AG09309 (cell line): ENCODE data around the gene TLK1.

Source experiments
- DNase-seq: peaks from one replicate; pipeline ENCODE4 v3.0.0-alpha.2; 2010; ENCODE audit warnings: low read depth
- H3K4me3 ChIP-seq: 2 replicates; pipeline ENCODE4 v1.5.1; 2011; ENCODE audit warnings: mild to moderate bottlenecking, low read depth, low read length, moderate library complexity; ENCODE audit not compliant: control insufficient read depth
- CTCF ChIP-seq: IDR thresholded peaks from 2 replicates; pipeline ENCODE4 v1.5.1; 2011; ENCODE audit warnings: mild to moderate bottlenecking, low read depth, low read length, inconsistent platforms; ENCODE audit not compliant: insufficient read depth, control insufficient read depth; ENCODE audit errors: missing control alignments

The TLK1 gene

DNA sequence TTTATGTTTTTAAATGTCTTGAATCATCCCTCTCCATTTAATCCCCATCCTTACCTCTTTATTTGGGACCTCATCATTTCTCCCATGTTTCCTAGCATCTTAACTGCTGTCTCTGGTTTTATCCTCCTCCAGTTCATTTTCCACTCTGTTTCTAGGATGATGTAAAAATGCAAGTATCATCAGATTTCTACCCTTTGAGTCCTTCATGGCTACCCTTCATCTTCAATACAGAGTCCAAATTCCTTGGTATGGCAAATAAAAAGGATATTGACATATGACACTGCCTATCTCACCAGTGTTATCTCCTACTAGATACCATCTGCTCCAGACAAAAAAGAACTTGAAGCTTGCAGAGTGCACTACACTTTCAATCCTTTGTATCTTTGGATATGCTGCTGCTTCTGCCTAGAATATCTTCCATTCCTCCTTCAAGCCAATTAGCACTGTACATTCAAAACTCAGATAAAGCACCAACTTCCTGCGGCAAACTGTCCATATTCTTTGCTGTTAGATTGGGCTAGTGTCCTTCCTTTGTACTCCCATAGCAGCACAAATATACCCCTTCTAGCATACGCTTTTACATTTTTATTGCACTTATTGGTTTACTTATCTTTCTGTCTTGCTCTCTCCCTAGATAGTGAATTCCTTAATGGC is 24.6 kb upstream of the TLK1 start:
- DNase-seq: no peak
- no peak overlapping the region for H3K4me3 ChIP-seq
- TF ChIP-seq CTCF: no peak

- H3K4me3 ChIP-seq: no peak overlapping the region
- DNase-seq: no peak
- TF ChIP-seq CTCF: no peak
Observed at GRCh38 chr2:171181064-171182049, 20.7 kb upstream of the TLK1 start.

DNA sequence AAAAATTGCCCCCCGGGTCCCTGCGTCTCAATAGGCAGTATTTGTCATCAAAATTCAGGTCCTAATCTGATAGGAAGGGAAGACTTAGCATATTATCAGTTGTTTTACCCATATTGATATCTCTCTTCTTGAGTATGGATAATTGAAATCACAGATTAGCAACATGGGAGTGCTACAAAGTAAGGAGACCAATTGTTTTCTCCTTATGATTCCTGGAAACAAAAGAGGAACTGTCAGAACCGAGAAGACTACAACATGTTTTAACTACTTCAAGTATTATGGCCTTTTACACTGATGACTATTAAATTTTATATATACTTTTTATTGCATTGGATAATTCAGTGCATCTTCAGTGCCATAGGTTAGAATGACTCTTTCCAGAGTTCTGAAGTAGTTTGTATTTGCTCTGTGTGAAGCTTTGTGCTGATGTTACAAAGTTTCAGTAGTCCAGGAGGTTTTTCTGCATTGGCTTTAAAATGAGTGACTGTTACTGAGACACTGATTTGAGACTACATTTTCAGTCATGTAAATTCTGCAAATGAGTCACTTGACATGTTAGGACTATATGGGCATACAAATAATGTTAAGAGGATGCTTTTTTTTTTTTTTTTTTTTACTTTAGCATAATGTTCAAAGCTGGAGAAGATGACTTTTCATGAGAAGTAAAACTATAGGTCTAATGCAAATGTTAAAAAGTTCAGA is 19.7 kb upstream of the TLK1 start:
- no peak for TF ChIP-seq CTCF
- no peak for DNase-seq
- H3K4me3 ChIP-seq: no peak overlapping the region

DNA sequence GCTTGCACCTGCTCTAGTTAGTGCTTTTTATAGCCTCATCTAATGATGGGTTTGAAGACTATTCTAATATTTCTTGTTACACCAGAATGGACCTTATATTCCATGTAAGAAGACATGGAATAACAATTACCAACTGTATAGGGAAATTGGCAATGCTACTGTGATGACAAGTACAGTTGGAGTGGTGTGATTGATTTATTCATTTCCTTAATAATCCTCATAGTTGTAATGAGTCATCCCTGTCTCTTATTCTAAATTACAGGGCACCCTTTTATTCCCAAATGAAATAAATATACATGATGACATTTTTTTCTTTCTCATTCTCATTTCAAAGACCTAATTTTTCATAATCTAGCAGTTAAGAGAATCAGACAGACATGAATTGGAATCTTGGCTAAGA is 18.3 kb upstream of the TLK1 start:
- no peak for DNase-seq
- no peak overlapping the region for H3K4me3 ChIP-seq
- TF ChIP-seq CTCF: no peak

DNA sequence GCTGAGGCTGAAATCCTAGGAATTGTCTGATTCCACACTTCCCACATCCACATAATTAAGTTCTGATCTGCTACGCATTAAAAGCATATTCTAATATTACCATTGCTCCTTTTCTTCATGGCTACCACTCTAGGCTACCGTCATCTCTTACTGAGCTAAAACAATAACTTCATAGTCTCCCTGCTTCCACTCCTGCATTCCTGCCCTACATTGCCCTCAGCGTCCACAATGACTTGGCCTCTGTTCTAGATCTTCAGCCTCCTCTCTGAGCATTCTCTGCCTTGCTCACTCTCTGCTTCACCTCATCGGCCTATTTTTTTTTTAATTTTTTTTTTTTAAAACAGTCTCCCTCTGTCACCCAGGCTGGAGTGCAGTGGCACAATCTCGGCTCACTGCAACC is 15.8 kb upstream of the TLK1 start:
- DNase-seq: no peak
- no peak for TF ChIP-seq CTCF

DNA sequence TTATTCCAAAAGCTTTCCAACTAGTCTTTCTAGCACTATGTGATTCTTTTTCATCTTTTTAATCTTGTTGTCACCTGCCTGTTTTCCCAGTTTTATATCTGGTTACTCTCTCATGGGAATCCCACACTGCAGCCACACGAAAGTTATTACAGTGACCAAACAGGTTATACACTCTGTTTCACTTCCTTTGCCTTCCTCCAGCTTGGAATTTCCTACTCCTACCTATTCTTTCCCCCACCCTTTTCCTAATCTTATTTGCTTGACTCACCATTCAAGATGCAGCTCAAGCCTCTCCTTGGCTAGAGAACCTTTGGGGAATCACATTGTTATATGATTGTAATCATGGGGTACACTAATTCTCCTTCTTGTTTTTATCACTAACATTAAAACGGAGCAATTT is 13.4 kb upstream of the TLK1 start:
- DNase-seq: no peak
- no peak overlapping the region for H3K4me3 ChIP-seq
- no peak for TF ChIP-seq CTCF

More for the DNA sequence above, 15.8 kb upstream of the TLK1 start:
- H3K4me3 ChIP-seq: no peak overlapping the region
